Liver (tissue), 3 donors: ENCODE data around the gene PARP8.

Experiments used
- ATF3 ChIP-seq: IDR thresholded peaks from 2 replicates; pipeline ENCODE4 v1.6.1; 2016; ENCODE audit warnings: antibody characterized with exemption
- EGR1 ChIP-seq, 2 donors: IDR thresholded peaks; 2 replicates each; pipeline ENCODE4 v1.6.1; 2016 to 2018; ENCODE audit warnings: antibody characterized with exemption in 2 of 2, low read depth in 2 of 2
- GABPA ChIP-seq, 2 donors: IDR thresholded peaks in 1 of 2; conservative IDR thresholded peaks in 1 of 2; 2 replicates each; pipeline ENCODE4 v1.6.1; 2016; ENCODE audit warnings: antibody characterized with exemption in 2 of 2, mild to moderate bottlenecking in 1 of 2, moderate library complexity in 1 of 2
- HNF4G ChIP-seq: IDR thresholded peaks from 2 replicates; pipeline ENCODE4 v1.6.1; 2016; ENCODE audit warnings: antibody characterized with exemption
- JUND ChIP-seq, 2 donors: IDR thresholded peaks; 2 replicates each; pipeline ENCODE4 v1.6.1; 2016; ENCODE audit warnings: antibody characterized with exemption in 2 of 2
- MAX ChIP-seq: IDR thresholded peaks from 2 replicates; pipeline ENCODE4 v1.6.1; 2016; ENCODE audit warnings: antibody characterized with exemption
- NR2F2 ChIP-seq: IDR thresholded peaks from 2 replicates; pipeline ENCODE4 v1.6.1; 2016; ENCODE audit warnings: antibody characterized with exemption
- RAD21 ChIP-seq, 2 donors: IDR thresholded peaks; 2 replicates each; pipeline ENCODE4 v1.6.1; 2016; ENCODE audit warnings: antibody characterized with exemption in 2 of 2, mild to moderate bottlenecking in 2 of 2
- SP1 ChIP-seq: IDR thresholded peaks from 2 replicates; pipeline ENCODE4 v1.6.1; 2018; ENCODE audit warnings: antibody characterized with exemption, mild to moderate bottlenecking
- TAF1 ChIP-seq: conservative IDR thresholded peaks from 2 replicates; pipeline ENCODE4 v1.6.1; 2016; ENCODE audit warnings: antibody characterized with exemption, mild to moderate bottlenecking
- YY1 ChIP-seq: IDR thresholded peaks from 2 replicates; pipeline ENCODE4 v1.6.1; 2016; ENCODE audit warnings: antibody characterized with exemption, mild to moderate bottlenecking
- TF ChIP-seq, protein P1 (sequence below): fragments of 150-350 bp; IDR thresholded peaks from 2 replicates; pipeline ENCODE4 v1.5.1; 2017; ENCODE audit warnings: improper control_type of control experiment, low read depth, low read length; ENCODE audit not compliant: missing input control
- TF ChIP-seq, protein P2 (sequence below): IDR thresholded peaks from 2 replicates; pipeline ENCODE4 v1.6.1; 2016; ENCODE audit warnings: antibody characterized with exemption, mild to moderate bottlenecking
- donor health status: healthy.
- donor health status: healthy.

DNA sequence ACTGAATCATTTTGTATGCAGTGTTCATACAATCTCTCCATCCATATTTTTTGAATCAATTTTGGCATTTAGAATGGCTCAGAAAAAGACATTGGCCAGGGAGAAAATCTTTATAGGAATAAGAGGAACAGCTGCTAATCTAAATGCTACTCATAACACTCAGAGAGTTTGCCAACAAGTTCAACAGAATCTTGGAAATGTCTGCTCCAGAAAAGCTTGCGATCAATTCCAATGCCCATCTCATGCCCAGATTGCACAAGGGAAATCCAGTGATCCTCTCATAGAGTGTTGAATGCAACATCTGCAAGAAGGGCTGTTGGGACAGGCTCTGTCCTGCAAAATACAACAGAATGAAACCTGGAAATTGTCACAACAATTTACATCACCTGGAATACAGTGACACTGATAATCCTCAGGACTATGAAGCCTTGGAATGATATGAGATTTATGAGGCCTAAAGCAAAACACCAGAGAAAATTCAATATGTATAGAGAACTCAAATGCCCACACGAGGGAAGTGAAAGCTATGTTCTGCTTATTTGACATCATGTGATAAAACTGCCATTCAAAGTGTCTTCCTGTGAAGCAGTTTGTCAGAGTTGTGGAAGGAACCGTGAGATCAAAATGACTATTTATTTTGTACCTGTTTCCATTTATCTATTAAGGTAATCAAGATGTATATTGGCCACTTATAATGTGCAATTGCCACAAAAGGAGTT, 190.1 kb downstream of the PARP8 start:
- no peak for TF ChIP-seq SP1
- TF ChIP-seq, protein P1, sequence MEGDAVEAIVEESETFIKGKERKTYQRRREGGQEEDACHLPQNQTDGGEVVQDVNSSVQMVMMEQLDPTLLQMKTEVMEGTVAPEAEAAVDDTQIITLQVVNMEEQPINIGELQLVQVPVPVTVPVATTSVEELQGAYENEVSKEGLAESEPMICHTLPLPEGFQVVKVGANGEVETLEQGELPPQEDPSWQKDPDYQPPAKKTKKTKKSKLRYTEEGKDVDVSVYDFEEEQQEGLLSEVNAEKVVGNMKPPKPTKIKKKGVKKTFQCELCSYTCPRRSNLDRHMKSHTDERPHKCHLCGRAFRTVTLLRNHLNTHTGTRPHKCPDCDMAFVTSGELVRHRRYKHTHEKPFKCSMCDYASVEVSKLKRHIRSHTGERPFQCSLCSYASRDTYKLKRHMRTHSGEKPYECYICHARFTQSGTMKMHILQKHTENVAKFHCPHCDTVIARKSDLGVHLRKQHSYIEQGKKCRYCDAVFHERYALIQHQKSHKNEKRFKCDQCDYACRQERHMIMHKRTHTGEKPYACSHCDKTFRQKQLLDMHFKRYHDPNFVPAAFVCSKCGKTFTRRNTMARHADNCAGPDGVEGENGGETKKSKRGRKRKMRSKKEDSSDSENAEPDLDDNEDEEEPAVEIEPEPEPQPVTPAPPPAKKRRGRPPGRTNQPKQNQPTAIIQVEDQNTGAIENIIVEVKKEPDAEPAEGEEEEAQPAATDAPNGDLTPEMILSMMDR, result no peak
- no peak for TF ChIP-seq YY1
- TF ChIP-seq HNF4G, result no peak
- no peak for TF ChIP-seq MAX
- TF ChIP-seq GABPA (IDR thresholded peaks at IDR 0.05 in 1 of 2, conservative IDR thresholded peaks at IDR 0.05 in 1 of 2), result no peak
- TF ChIP-seq JUND (IDR thresholded peaks at IDR 0.05), result no peak
- no peak for TF ChIP-seq ATF3
- no peak for TF ChIP-seq RAD21 (IDR thresholded peaks at IDR 0.05)
- no peak for TF ChIP-seq NR2F2
- TF ChIP-seq TAF1, result no peak
- TF ChIP-seq, protein P2, sequence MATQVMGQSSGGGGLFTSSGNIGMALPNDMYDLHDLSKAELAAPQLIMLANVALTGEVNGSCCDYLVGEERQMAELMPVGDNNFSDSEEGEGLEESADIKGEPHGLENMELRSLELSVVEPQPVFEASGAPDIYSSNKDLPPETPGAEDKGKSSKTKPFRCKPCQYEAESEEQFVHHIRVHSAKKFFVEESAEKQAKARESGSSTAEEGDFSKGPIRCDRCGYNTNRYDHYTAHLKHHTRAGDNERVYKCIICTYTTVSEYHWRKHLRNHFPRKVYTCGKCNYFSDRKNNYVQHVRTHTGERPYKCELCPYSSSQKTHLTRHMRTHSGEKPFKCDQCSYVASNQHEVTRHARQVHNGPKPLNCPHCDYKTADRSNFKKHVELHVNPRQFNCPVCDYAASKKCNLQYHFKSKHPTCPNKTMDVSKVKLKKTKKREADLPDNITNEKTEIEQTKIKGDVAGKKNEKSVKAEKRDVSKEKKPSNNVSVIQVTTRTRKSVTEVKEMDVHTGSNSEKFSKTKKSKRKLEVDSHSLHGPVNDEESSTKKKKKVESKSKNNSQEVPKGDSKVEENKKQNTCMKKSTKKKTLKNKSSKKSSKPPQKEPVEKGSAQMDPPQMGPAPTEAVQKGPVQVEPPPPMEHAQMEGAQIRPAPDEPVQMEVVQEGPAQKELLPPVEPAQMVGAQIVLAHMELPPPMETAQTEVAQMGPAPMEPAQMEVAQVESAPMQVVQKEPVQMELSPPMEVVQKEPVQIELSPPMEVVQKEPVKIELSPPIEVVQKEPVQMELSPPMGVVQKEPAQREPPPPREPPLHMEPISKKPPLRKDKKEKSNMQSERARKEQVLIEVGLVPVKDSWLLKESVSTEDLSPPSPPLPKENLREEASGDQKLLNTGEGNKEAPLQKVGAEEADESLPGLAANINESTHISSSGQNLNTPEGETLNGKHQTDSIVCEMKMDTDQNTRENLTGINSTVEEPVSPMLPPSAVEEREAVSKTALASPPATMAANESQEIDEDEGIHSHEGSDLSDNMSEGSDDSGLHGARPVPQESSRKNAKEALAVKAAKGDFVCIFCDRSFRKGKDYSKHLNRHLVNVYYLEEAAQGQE, result no peak
- no peak for TF ChIP-seq EGR1 (IDR thresholded peaks at IDR 0.05; ENCODE audit: low read depth in 2 of 2)
